ENCODE data around the gene MYEOV.

Gene MYEOV

DNA sequence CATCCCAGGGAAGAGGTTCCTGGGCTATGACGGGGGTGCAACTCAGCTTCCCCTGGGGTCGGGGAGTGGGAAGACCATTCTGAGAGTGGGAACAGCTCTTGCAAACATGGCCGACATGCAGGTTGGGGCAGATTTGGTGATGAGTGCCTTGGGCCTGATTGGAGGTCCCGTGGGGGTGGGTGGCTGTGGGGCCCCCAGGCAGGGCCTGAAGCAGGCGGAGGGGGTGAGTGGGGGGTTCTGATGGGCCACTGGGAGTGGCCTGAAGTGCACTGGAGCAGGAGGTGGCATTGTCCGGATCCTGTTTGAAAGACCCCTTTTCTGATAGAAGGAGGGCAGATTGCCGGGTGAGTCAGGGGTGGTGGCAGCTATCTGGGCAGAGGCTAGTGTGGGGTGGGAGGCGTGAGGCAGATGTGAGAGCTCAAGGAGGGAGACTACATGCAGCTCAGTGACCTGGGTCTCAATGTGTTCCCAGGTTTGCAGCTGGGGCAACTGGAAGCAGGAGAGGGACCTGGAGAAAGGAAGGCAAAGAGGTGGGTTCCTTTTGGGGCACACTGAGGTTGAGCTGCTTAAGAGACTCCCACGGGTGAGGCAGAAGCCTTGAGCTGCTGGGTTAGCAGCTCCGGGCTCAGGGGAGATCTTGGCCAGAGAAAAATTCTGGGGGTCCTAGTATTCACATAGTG lies 15.1 kb downstream of the MYEOV start:
- no peak overlapping the region for H3K4me3 ChIP-seq (ENCODE audit: low read depth, low read length)
- TF ChIP-seq, protein P1, sequence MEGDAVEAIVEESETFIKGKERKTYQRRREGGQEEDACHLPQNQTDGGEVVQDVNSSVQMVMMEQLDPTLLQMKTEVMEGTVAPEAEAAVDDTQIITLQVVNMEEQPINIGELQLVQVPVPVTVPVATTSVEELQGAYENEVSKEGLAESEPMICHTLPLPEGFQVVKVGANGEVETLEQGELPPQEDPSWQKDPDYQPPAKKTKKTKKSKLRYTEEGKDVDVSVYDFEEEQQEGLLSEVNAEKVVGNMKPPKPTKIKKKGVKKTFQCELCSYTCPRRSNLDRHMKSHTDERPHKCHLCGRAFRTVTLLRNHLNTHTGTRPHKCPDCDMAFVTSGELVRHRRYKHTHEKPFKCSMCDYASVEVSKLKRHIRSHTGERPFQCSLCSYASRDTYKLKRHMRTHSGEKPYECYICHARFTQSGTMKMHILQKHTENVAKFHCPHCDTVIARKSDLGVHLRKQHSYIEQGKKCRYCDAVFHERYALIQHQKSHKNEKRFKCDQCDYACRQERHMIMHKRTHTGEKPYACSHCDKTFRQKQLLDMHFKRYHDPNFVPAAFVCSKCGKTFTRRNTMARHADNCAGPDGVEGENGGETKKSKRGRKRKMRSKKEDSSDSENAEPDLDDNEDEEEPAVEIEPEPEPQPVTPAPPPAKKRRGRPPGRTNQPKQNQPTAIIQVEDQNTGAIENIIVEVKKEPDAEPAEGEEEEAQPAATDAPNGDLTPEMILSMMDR (IDR thresholded peaks at IDR 0.05; ENCODE audit: low read depth, low read length), result no peak

DNA sequence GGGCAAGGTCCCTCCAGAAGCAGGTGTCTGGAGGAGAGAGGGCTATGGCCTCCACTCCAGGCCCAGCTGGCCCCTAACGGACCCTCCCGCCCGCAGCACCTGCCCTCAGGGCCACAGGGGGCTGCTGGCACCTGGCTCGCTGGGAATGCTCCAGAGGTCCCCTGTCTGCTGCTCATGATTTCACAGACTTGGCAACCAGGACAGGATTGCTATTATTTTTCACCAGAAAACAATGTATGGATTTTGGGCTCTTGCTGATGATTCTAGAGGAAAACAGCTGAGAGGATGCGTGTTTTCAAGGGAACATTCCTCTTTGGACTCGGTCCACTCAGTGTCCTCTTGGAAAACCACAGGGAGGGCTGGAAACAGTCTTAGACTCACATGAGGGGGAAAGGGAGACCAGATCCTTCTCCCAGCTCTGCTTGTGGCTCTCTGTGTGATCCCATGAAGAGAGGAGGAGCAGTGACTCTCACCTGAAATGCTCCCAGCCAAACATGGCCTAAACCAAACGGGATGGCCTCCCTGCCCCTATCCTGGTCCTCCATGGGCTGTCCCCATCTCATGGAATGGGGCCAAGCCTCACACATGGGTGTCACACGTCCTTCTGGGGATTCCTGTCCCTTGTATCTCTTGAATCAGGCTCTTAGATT lies 15.8 kb downstream of the MYEOV start:
- H3K4me3 ChIP-seq (ENCODE audit: low read depth, low read length), result no peak overlapping the region
- TF ChIP-seq, protein P1 (IDR thresholded peaks at IDR 0.05; ENCODE audit: low read depth, low read length), result no peak

DNA sequence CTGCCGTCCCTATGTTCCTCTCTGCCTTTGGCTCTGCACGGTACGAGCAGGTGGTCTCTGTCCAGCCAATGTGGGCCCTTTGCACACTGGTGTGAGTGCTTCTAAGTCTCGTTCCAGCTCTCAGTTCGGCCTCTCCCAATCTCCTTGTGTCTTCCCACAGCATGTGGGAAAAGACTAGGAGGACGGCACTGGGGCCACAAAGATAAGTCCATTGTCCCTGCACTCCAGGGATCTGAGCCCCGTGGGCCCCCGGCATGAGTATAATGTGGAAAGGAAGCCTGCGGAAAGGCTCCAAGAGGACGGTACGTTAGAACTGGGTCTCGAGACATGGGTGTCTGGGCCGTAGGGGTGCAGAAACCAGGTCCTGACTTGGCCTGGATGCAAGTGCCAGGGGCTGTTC lies 16.4 kb downstream of the MYEOV start:
- TF ChIP-seq, protein P1 (IDR thresholded peaks at IDR 0.05; ENCODE audit: low read depth, low read length), result no peak
- H3K4me3 ChIP-seq (ENCODE audit: low read depth, low read length), result no peak overlapping the region

DNA sequence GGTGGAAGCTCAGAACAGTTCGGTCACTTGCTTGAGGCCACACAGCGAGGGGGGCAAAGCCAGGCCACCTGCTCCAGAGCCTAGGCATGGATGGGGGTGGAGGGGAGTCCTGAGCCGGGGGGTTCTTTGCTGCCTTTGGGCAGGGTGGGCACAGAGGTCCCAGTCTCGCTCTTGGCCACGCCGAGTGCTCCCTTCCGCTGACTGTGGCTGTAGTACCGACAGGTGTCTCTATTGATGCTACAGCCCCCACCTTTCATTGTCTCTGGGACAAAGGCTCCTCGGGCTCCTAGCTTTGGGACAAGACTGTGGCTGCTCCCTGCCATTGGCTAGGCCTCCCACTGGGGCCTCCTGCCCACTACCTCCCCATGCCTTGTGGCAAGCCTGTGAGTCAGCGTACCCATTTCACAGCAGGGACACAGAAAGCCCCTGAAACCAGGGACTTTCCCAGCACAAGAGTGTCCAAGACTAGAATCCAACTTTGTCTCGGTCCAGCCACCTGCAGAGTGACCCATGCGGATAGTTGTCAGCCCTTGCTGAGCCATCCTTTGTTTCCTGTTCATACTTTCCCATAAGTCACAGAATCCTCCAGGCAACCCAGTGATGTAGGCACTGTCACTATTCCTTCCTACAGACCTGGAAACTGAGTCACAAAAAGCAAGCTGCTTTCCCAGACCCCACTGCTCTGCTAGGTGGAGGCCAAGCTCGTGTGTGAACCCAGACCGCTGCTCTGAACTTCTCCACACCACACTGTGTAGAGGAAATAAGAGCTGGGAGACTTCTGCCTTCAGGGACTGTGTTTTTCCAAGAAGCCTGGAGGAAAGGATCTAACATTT lies 17.2 kb downstream of the MYEOV start:
- no peak overlapping the region for H3K4me3 ChIP-seq (ENCODE audit: low read depth, low read length)
- TF ChIP-seq, protein P1 (IDR thresholded peaks at IDR 0.05; ENCODE audit: low read depth, low read length), result no peak

DNA sequence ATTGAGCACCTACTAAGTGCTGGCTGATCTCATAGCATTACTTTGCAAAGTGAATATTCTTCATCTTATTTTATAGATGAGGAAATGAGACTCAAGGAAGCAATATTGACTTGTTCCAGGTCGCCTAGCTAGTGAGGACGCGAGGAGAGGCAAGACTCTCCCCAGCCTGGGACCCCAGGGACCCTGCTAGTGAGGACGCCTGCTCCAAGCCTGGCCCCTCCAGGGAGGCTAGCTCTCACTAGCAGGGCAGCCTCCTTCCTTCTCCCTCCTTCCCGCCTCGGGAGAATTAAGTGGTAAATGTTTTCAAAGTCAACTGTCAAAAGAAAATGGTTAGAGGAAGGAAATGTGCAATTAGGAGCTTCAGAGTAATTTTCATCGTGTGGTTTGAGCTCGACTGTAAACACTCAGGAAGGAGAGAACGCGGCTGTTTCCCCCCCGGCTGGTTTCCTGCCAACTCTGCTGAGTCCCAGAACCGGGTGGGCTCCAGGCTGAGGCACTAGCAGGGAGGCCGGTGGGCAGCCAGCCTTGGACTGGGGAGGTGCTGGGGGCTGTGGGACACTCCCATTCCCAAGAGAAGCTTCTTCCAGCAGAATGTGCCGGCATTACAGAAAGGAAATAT lies 17.9 kb downstream of the MYEOV start:
- H3K4me3 ChIP-seq (ENCODE audit: low read depth, low read length), result no peak overlapping the region
- TF ChIP-seq, protein P1 (IDR thresholded peaks at IDR 0.05; ENCODE audit: low read depth, low read length), result no peak

DNA sequence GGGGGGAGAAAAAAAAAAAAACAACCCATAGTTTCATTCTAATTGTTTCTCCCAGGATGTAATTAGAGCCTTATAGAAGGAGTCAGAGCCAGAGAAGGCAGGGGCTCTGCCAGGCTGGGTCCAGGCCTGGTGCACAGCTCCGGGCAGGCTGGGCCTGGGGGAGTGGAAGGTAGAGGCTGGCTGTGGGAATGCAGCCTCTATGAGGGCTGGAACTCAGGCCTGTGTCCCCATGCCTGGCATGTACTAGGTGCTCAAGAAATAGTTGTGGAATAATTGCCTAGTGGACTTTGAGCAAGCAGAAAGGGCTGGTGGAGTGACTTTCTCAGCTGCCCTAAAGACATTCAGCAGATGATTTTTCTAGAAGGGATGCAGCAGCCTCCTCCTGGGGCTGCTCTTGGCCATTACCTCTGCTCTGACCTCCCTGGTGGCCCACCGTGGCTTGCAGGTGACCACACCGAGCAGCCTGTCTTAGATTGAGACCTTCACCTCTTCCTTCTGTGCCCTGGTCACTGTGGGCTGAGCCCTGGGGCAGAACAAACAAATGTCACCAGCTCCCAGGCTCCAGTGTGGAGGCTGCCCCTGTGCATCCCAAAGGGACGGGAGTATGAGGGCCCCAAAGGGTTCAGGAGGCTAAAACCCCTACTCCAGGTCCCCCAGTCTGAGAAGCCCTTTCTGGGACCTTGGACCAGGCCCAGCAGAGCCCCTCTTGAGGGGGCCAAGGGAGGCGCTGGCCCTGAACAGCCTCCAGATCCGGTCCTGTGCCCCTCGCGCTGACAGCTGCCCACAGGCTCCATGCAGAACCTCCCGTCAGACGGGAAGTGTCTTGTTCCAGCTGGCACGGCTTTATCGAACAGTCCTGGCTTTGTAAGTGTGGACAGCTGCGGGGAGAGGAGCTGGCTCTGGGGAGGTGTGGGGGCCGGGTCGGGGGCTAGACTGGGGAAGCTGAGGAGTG lies 18.8 kb downstream of the MYEOV start:
- TF ChIP-seq, protein P1 (IDR thresholded peaks at IDR 0.05; ENCODE audit: low read depth, low read length), result no peak
- no peak overlapping the region for H3K4me3 ChIP-seq (ENCODE audit: low read depth, low read length)
